Posterior vena cava (tissue), 2 donors: ENCODE results near the gene PAPPA. TPM values are rescaled to one million over a fixed set of nuclear protein-coding genes. Genes with fewer than 3 reads are reported as not detected.

Experiments
- DNase-seq: peaks from one replicate; pipeline ENCODE4 v3.0.0-alpha.2; 2020; ENCODE audit warnings: low spot score
- intact Hi-C, 2 donors: fragments of 100-400 bp; cut with DNase I; formaldehyde crosslinking; loops; one replicate each; pipeline versions ENCODE4 v1.14.1 to v1.14.2; 2022 to 2023
- total RNA-seq, 2 donors: library from RNA; stranded (reverse); fragmentation: NEBNext Ultra II Directional; extraction: Animal tissue kit (Norgen Biotek cat#: 25700); gene quantifications; one replicate each; pipeline ENCODE4 v1.2.1, GENCODE V29; 2021
- donor health status: DM: yes; HTN: yes; CAD: no.
- donor health status: DM: yes; HTN: yes; CAD: no.

PAPPA gene
- total RNA-seq, 2 donors from 2014 or later, result 9.9 to 15.3 TPM

- intact Hi-C loops, result no loop called here
Measured at GRCh38 chr9:116247791-116248374, 94.3 kb downstream of the PAPPA start.

GRCh38 chr9:116250891-116251290 is 97.3 kb downstream of the PAPPA start:
- intact Hi-C loops, result no loop called here
- DNase-seq, result no peak

More at GRCh38 chr9:116247791-116248374, 94.3 kb downstream of the PAPPA start:
- no peak for DNase-seq

- no peak for DNase-seq
- intact Hi-C loops, result no loop called here
Measured at GRCh38 chr9:116251366-116251765, 97.8 kb downstream of the PAPPA start.

GRCh38 chr9:116260531-116260930 is 106.9 kb downstream of the PAPPA start:
- intact Hi-C loops, result no loop called here
- DNase-seq, result no peak

GRCh38 chr9:116262448-116262847 is 108.9 kb downstream of the PAPPA start:
- no peak for DNase-seq
- intact Hi-C loops, result no loop called here

GRCh38 chr9:116264361-116264760 is 110.8 kb downstream of the PAPPA start:
- no peak for DNase-seq

GRCh38 chr9:116267021-116267420 is 113.4 kb downstream of the PAPPA start:
- no peak for DNase-seq
- intact Hi-C loops, result no loop called here

More at GRCh38 chr9:116264361-116264760, 110.8 kb downstream of the PAPPA start:
- intact Hi-C loops, result no loop called here

- DNase-seq, result no peak
- intact Hi-C loops, result no loop called here
Measured at GRCh38 chr9:116269250-116269649, 115.7 kb downstream of the PAPPA start.

GRCh38 chr9:116270546-116270945 is 117.0 kb downstream of the PAPPA start:
- no peak for DNase-seq
- intact Hi-C loops, result no loop called here

- no peak for DNase-seq
- intact Hi-C loops, result no loop called here
Measured at GRCh38 chr9:116271340-116271739, 117.7 kb downstream of the PAPPA start.

- no peak for DNase-seq
- intact Hi-C loops, result no loop called here
Measured at GRCh38 chr9:116271991-116272390, 118.4 kb downstream of the PAPPA start.

GRCh38 chr9:116274293-116274692 is 120.7 kb downstream of the PAPPA start:
- no peak for DNase-seq
- intact Hi-C loops, result no loop called here

GRCh38 chr9:116275418-116276195 is 122.0 kb downstream of the PAPPA start:
- intact Hi-C loops, result loop anchor here in 1 of 2 donors (5.0 kb wide), 1 partner anchor 1318 kb away; no protein-coding TSS in a partner anchor
- no peak for DNase-seq

- intact Hi-C loops, result loop anchor here in 1 of 2 donors (5.0 kb wide), 1 partner anchor 1319 kb away; no protein-coding TSS in a partner anchor
- DNase-seq, result no peak
Measured at GRCh38 chr9:116276196-116276493, 122.6 kb downstream of the PAPPA start.

GRCh38 chr9:116276651-116277121 is 123.1 kb downstream of the PAPPA start:
- DNase-seq, result no peak

GRCh38 chr9:116278326-116278725 is 124.7 kb downstream of the PAPPA start:
- intact Hi-C loops, result loop anchor here in 1 of 2 donors (5.0 kb wide), 1 partner anchor 1321 kb away; no protein-coding TSS in a partner anchor
- DNase-seq, result no peak

More at GRCh38 chr9:116276651-116277121, 123.1 kb downstream of the PAPPA start:
- intact Hi-C loops, result loop anchor here in 1 of 2 donors (5.0 kb wide), 1 partner anchor 1319 kb away; no protein-coding TSS in a partner anchor

GRCh38 chr9:116279230-116279629 is 125.6 kb downstream of the PAPPA start:
- no peak for DNase-seq
- intact Hi-C loops, result loop anchor here in 1 of 2 donors (5.0 kb wide), 1 partner anchor 1322 kb away; no protein-coding TSS in a partner anchor

- intact Hi-C loops, result no loop called here
- no peak for DNase-seq
Measured at GRCh38 chr9:116280529-116280928, 126.9 kb downstream of the PAPPA start.

GRCh38 chr9:116282597-116282996 is 129.0 kb downstream of the PAPPA start:
- intact Hi-C loops, result no loop called here
- no peak for DNase-seq

GRCh38 chr9:116284518-116284917 is 130.9 kb downstream of the PAPPA start:
- intact Hi-C loops, result no loop called here
- no peak for DNase-seq
